Measurements from ENCODE around the gene TTC34.

TTC34 gene

GRCh38 chr1:2587071-2587859 lies 214.2 kb downstream of the TTC34 start:
- DNase-seq = no peak

- DNase-seq = peak; percentile 99
These were observed 215.1 kb downstream of the TTC34 start, which contains the start of gene PRXL2B for GRCh38 chr1:2586154-2587070. PRXL2B (plus strand) TSS chr1:2586777; CDS start chr1:2586886, 109 bp downstream.
